Measurements from ENCODE around the gene WASF2.

DNA sequence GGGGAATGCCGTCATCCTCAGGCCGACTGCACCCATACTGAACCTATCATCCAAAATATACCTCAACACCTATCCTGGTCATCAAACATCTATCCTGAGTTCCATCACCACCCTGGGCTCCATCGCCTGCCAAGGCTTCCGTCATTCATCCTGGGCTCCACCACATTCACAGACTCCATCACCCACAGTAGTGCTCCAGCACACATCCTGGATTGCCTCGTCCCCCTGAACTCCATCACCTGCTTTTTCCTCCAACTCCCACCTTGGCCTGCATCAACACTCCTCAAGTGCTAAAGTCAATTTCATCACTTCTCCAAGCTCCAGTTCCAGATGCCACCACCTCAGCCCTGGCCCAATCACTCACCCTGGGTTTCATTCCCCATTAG is 131.0 kb downstream of the WASF2 start:
- no peak for TF ChIP-seq CTCF (IDR thresholded peaks at IDR 0.05; ENCODE audit: insufficient read depth, low read length, poor library complexity, severe bottlenecking)
- no peak for TF ChIP-seq EZH2phosphoT487 (conservative IDR thresholded peaks at IDR 0.05; ENCODE audit: low read length)

All from SU-DHL-6 (cell line).